ENCODE results near the gene SLC30A10.

- no peak for TF ChIP-seq FOXP2 (optimal IDR thresholded peaks at IDR 0.05; ENCODE audit: borderline replicate concordance, extremely low read depth, extremely low read length, insufficient read depth)
- TF ChIP-seq REST (IDR thresholded peaks at IDR 0.05; ENCODE audit: insufficient read depth in 1 of 2, low read depth in 2 of 2, low read length in 2 of 2): no peak
- TF ChIP-seq POLR2AphosphoS5 (IDR thresholded peaks at IDR 0.05; ENCODE audit: low read depth, low read length): no peak
- no peak for TF ChIP-seq TAF1 (IDR thresholded peaks at IDR 0.05; ENCODE audit: borderline replicate concordance, insufficient read depth, low read length)
- no peak for TF ChIP-seq SIN3A (IDR thresholded peaks at IDR 0.05; ENCODE audit: borderline replicate concordance, insufficient read depth, low read length)
Observed at GRCh38 chr1:219902951-219903350, 25.4 kb downstream of the SLC30A10 start.
